Subcutaneous abdominal adipose tissue (tissue), 5 donors: ENCODE results near the gene FBXO39.
"Not testable (repeated sequence)": the region's sequence is repeated elsewhere in the genome, so short reads cannot be mapped to it uniquely, and the experiment has no call there.

Experiments
- H3K27ac ChIP-seq: one replicate; pipeline ENCODE4 v1.7.0; 2013; ENCODE audit warnings: low read depth, mild to moderate bottlenecking, inconsistent platforms, low read length, moderate library complexity
- H3K27me3 ChIP-seq, 5 donors: one replicate each; pipeline ENCODE4 v1.7.0; 2013; ENCODE audit warnings: low read length in 5 of 5, inconsistent platforms in 1 of 5; ENCODE audit not compliant: control insufficient read depth in 5 of 5, insufficient read depth in 4 of 5
- H3K36me3 ChIP-seq, 5 donors: one replicate each; pipeline ENCODE4 v1.7.0; 2013; ENCODE audit warnings: low read length in 5 of 5; ENCODE audit not compliant: control insufficient read depth in 5 of 5, insufficient read depth in 5 of 5
- H3K4me1 ChIP-seq, 5 donors: one replicate each; pipeline ENCODE4 v1.7.0; 2013; ENCODE audit warnings: low read length in 5 of 5, mild to moderate bottlenecking in 3 of 5, moderate library complexity in 1 of 5; ENCODE audit not compliant: control insufficient read depth in 5 of 5, insufficient read depth in 5 of 5
- H3K4me3 ChIP-seq, 5 donors: one replicate each; pipeline ENCODE4 v1.7.0; 2013; ENCODE audit warnings: low read length in 5 of 5, low read depth in 1 of 5
- H3K9ac ChIP-seq, 5 donors: one replicate each; pipeline ENCODE4 v1.7.0; 2013; ENCODE audit warnings: low read length in 5 of 5, mild to moderate bottlenecking in 4 of 5, moderate library complexity in 3 of 5
- H3K9me3 ChIP-seq, 5 donors: one replicate each; pipeline ENCODE4 v1.7.0; 2013; ENCODE audit warnings: low read length in 5 of 5; ENCODE audit not compliant: control insufficient read depth in 5 of 5
- donor health status: healthy.
- donor health status: healthy.
- donor health status: healthy.
- donor health status: healthy.
- donor health status: healthy.

The FBXO39 gene

DNA sequence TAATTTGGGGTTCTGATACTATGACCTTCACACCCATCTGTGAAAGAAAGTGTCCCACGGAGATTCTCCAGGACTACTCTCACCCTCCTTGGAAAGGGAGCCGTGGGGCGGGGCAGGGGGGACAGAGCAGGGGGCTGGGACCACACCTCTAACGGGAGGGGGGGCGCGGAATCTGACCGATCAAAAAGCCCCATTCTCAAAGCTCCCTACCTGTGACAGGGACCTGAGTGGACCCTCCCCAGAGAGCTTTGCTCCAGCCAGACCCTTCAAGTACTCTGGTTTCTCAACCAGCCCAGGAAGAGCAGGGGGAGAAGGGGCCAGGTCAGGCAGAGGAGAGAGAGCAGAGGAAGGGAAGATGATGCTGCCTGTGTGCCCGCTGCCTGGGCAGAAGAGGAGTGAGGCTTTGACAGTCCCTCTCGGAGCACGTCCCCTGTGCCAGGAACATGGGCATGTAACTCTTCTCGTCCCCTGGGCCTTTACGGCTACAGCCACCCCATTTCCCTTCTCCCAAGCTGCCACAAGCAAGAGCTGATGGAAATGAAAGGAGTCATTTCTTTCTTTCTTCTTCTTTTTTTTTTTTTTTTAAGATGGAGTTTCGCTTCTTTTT lies 19.5 kb upstream of the FBXO39 start:
- peak overlapping the region; percentile 72 to 95 (median 84) for H3K9ac ChIP-seq
- H3K27me3 ChIP-seq = no peaks in the 10 kb centered on the region
- H3K36me3 ChIP-seq = peaks cover 0 to 34% (median 28%) of the 10 kb centered on the region in 5 donors
- H3K9me3 ChIP-seq = no peaks in the 10 kb centered on the region
- H3K27ac ChIP-seq = peak overlapping the region; percentile 86
- H3K4me3 ChIP-seq = peak overlapping the region; percentile 84 to 98 (median 89)
- H3K4me1 ChIP-seq = peaks cover 2 to 65% (median 45%) of the 10 kb centered on the region in 5 donors

DNA sequence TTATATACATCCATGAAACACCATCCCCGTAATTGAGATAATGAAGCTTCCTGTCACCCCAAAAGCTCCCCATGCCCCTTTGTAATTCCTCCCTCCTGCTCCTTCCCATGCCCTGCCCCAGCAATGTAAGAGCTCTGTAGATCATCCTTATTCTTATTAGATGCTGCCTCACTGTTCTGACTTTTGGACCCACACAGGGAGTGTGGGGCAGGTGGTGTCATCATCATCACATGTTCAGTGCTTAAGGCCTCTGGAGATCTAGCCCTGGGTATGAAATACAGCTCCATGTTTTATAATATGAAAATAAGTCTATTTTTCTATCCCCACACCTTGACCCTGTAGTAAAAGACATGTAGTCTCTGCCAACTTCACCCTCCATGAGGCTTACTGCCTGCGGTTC lies 18.3 kb upstream of the FBXO39 start:
- Histone ChIP-seq H3K9me3 (no peaks in the 10 kb centered on the region), H3K27ac (no peak overlapping the region), H3K4me3 (peak overlapping the region in 1 of 5 donors; percentile 98), H3K9ac (no peak overlapping the region), H3K27me3 (no peaks in the 10 kb centered on the region), H3K4me1 (peaks cover 2 to 53% (median 33%) of the 10 kb centered on the region in 5 donors), H3K36me3 (peaks cover 0 to 47% (median 40%) of the 10 kb centered on the region in 5 donors)

DNA sequence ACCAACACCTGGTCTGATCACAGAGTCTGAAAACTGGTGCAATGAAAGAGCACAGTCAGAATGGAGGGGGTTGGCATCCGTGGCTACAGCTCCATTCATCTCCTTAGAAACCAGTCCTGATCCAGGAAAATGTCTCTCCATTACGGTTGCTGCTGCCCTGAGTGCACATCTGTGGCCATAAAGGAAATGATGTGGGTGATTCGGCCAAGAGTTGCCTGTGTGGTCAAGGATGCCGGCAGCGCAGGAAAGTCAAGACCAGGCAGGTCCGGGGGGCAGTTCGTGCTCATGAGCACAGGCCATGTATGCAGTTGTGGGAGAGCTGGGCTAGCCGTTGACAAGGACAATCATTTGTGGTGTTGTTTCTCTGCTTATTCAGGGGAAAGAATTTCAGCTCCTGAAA lies 14.2 kb upstream of the FBXO39 start:
- H3K4me1 ChIP-seq = peaks cover 0 to 24% (median 6%) of the 10 kb centered on the region in 5 donors
- no peak overlapping the region for H3K9ac ChIP-seq
- no peak overlapping the region for H3K27ac ChIP-seq
- peaks cover 26 to 83% (median 73%) of the 10 kb centered on the region in 5 donors for H3K36me3 ChIP-seq
- peaks cover 0 to 11% (median 0%) of the 10 kb centered on the region in 5 donors for H3K9me3 ChIP-seq
- no peaks in the 10 kb centered on the region for H3K27me3 ChIP-seq
- H3K4me3 ChIP-seq = no peak overlapping the region

DNA sequence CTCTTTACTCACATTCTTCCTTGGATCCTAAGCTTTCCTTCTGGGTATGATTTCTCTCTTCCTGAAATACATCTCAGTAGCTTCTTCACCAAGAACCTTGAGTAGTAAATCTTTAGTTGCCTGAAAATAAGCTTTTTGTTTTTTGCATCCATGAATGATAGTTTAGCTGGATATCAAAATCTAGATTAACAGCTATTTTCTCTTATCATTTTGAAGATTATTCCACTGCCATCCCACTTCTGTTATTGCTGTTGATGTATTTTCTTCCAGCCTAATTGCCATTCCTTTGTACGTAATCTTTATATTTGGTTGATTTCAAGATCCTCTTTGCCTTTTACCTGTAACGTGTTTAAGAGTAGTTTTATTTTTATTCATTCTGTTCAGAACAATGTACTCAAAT lies 7.6 kb upstream of the FBXO39 start:
- no peak overlapping the region for H3K4me3 ChIP-seq
- no peaks in the 10 kb centered on the region for H3K27me3 ChIP-seq
- H3K9ac ChIP-seq = no peak overlapping the region
- no peaks in the 10 kb centered on the region for H3K4me1 ChIP-seq
- peaks cover 74 to 93% (median 89%) of the 10 kb centered on the region in 5 donors for H3K36me3 ChIP-seq
- H3K9me3 ChIP-seq = peaks cover 7 to 37% (median 10%) of the 10 kb centered on the region in 5 donors
- no peak overlapping the region for H3K27ac ChIP-seq

DNA sequence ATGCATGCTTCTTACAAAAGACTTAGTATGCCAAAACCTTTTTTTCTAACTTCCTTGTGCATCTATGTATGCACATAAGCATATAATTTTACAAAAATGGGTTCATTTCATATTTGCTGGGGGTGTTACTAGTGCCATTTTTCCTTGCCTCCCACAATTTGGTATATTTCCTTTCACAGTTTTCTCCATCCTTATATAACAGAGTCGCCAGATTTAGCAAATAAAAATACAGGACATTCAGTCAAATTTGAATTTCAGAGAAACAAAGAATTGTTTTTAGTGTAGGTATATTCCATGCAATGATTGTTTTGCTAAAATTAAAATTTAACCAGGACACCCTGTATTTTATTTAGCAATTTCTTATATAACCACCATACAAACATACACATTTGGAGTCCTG lies 4.0 kb upstream of the FBXO39 start:
- Histone ChIP-seq H3K9me3 (peaks cover 7 to 43% (median 20%) of the 10 kb centered on the region in 5 donors), H3K36me3 (peaks cover 53 to 64% (median 61%) of the 10 kb centered on the region in 5 donors), H3K4me1 (peaks cover 0 to 5% (median 0%) of the 10 kb centered on the region in 5 donors), H3K27ac (no peak overlapping the region), H3K27me3 (peaks cover 0 to 10% (median 5%) of the 10 kb centered on the region in 5 donors), H3K9ac (no peak overlapping the region), H3K4me3 (no peak overlapping the region)

DNA sequence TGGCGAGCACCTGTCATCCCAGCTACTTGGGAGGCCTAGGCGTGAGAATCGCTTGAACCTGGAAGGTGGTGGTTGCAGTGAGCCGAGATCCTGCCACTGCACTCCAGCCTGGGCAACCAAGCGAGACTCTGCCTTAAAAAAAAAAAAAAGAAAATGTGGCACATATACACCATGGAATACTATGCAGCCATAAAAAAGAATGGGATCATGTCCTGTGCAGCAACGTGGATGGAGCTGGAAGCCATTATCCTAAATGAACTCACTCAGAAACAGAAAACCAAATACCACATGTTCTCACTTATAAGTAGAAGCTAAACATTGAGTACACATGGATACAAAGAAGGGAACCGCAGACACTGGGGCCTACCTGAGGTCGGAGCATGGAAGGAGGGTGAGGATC lies 1.1 kb upstream of the FBXO39 start:
- H3K4me3 ChIP-seq, H3K9ac ChIP-seq, H3K27ac ChIP-seq, H3K4me1 ChIP-seq: not testable (repeated sequence)
- peaks cover 0 to 14% (median 5%) of the 10 kb centered on the region in 5 donors for H3K27me3 ChIP-seq
- peaks cover 0 to 39% (median 14%) of the 10 kb centered on the region in 5 donors for H3K9me3 ChIP-seq
- peaks cover 32 to 37% (median 35%) of the 10 kb centered on the region in 5 donors for H3K36me3 ChIP-seq

DNA sequence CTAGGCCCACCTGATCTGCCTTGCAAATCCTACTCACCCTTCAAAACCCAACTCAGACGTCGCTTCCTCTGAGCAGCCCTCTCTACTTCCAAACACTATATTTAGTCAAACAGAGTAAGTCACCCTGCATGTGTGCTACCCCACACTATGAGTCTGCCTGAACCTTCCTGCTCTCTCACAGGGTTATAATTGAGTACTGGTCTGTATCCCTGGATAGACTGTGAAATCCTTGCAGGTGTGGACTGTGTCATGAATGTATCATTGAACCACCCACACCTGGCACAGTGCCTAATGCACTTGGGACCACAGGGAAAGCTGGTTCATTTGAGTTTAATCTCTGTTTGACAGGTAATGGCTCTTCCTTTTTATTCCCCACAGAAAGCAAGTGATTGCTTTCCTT lies 3.4 kb downstream of the FBXO39 start:
- H3K27me3 ChIP-seq = peaks cover 0 to 24% (median 12%) of the 10 kb centered on the region in 5 donors

DNA sequence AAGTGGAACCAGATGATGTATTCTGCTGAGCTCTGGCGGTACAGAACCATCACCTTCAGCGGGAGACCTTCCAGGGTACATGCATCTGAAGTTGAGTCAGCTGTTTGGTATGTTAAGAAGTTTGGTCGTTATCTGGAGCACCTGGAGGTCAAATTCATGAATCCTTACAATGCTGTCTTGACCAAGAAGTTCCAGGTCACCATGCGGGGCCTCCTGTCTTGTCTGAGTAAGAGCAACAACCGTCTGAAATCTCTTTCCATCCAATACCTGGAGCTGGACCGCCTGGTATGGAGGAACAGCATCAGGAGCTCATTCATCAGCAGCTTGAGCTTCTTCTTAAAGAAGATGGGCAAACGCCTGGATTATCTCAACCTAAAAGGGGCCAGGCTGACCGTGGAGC lies 4.0 kb downstream of the FBXO39 start:
- Histone ChIP-seq H3K27ac (no peak overlapping the region), H3K9ac (no peak overlapping the region), H3K4me1 (peaks cover 0 to 5% (median 0%) of the 10 kb centered on the region in 5 donors), H3K9me3 (peaks cover 0 to 33% (median 7%) of the 10 kb centered on the region in 5 donors), H3K4me3 (no peak overlapping the region), H3K36me3 (no peaks in the 10 kb centered on the region), H3K27me3 (peaks cover 0 to 24% (median 12%) of the 10 kb centered on the region in 5 donors)

More for the DNA sequence above, 3.4 kb downstream of the FBXO39 start:
- Histone ChIP-seq H3K4me3 (no peak overlapping the region), H3K9me3 (peaks cover 0 to 34% (median 13%) of the 10 kb centered on the region in 5 donors), H3K9ac (no peak overlapping the region), H3K4me1 (peaks cover 0 to 5% (median 0%) of the 10 kb centered on the region in 5 donors), H3K27ac (no peak overlapping the region), H3K36me3 (peaks cover 0 to under 1% (median 0%) of the 10 kb centered on the region in 5 donors)

DNA sequence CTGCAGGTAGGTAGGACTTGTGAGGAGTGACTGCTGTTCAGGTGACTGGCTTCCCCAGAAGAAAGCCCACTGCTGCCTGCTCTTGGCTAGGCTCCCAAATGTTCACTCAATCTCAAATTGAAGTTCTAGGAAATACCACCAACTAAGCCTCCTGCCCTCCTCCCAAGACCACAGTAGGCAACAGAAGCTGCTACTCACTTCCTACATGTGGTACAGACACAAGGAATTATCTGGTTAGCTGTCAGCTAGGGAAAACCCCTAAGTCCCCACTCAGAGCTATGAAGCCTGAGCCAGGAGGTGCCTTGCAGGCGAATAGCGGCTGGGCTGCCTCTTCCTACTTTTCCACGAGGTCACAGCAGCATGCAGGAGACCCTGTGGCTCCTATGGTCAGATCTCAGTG lies 4.9 kb downstream of the FBXO39 start:
- H3K27me3 ChIP-seq = peaks cover 0 to 21% (median 10%) of the 10 kb centered on the region in 5 donors
- peaks cover 0 to 24% (median 1%) of the 10 kb centered on the region in 5 donors for H3K9me3 ChIP-seq
- no peaks in the 10 kb centered on the region for H3K36me3 ChIP-seq
- peaks cover 0 to 3% (median 0%) of the 10 kb centered on the region in 5 donors for H3K4me1 ChIP-seq
- no peak overlapping the region for H3K27ac ChIP-seq
- H3K4me3 ChIP-seq = no peak overlapping the region
- H3K9ac ChIP-seq = no peak overlapping the region

DNA sequence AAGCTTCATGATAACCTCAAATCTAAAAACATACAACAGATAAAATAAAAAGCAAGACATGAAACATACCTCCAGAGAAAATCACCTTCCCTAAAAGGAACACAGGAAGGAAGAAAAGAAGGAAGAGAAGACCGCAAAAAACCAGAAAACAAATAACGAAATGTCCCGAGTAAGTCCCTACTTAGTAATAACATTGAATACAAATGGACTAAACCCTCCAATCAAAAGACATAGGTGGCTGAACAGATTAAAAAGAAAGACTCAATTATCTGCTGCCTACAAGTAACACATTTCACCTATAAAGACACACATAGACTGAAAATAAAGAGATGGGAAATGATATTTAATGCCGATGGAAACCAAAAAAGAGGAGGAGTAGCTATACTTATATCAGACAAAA lies 6.2 kb downstream of the FBXO39 start:
- H3K36me3 ChIP-seq = no peaks in the 10 kb centered on the region

More for the DNA sequence above, 6.2 kb downstream of the FBXO39 start:
- H3K9me3 ChIP-seq = peaks cover 0 to 16% (median 3%) of the 10 kb centered on the region in 5 donors
- no peak overlapping the region for H3K4me3 ChIP-seq
- peaks cover 0 to 16% (median 5%) of the 10 kb centered on the region in 5 donors for H3K27me3 ChIP-seq
- H3K27ac ChIP-seq = no peak overlapping the region
- H3K4me1 ChIP-seq = no peaks in the 10 kb centered on the region
- H3K9ac ChIP-seq = no peak overlapping the region
